Renal cortical epithelial cell (primary cell): ENCODE data around the gene CEP55. TPM values are rescaled to one million over a fixed set of nuclear protein-coding genes. Genes with fewer than 3 reads are reported as not detected.

Experiments used
- DNase-seq: peaks from one replicate; pipeline ENCODE4 v3.0.0-alpha.2; 2011; ENCODE audit warnings: low read depth
- total RNA-seq: library from RNA; depleted of rRNA; stranded (reverse); fragments of >200 nt; gene quantifications from 2 replicates; pipeline ENCODE4 v1.2.3, GENCODE V29; 2014

The CEP55 gene
- total RNA-seq, 1 donor from 2014 or later, result 1.8 TPM

GRCh38 chr10:93566435-93567276 lies 70.2 kb downstream of the CEP55 start, which contains the start of gene FFAR4:
TSS of gene FFAR4 (plus strand) at chr10:93566665. CDS start at chr10:93566721, 56 bp downstream.
- no peak for DNase-seq

DNA sequence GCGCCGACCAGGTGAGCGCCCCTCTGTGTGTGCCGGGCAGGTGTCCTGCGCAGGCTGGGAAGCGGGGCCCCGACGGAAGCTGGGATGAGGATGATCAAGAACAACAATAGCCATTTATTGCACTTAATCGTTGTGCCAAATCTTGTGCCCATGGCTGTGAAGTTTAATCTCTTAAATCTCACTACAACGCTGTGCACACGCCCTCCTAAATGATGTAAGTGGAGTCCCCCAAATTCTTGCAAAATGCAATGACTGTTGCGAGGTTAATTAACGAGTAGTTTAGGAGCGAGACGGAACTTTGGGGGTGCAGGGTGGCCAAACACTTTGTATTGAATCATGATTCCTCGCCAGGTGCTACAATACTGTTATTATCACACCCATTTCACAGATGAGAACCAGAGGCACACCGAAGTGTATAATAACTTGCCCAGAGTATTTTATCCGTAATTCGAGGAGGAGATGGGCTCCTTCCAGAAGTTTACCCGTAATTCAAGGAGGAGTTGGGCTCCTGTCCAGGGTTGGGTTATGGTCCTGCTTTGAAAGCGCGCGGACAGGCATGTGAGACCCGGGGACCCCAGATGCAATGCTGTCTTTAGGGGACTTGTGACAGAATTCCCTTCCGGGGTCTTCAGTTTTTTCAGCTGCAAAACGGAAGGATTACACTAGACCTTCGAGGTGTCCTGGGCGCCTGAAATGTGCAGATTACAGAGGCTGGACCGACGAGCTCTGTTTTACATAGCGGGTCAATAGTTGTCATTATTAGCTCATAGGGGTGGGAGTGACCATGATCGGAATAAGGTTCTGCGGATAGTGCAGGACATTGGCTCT lies 71.1 kb downstream of the CEP55 start:
- DNase-seq, result no peak

GRCh38 chr10:93568105-93568390 lies 71.6 kb downstream of the CEP55 start:
- DNase-seq, result no peak

DNA sequence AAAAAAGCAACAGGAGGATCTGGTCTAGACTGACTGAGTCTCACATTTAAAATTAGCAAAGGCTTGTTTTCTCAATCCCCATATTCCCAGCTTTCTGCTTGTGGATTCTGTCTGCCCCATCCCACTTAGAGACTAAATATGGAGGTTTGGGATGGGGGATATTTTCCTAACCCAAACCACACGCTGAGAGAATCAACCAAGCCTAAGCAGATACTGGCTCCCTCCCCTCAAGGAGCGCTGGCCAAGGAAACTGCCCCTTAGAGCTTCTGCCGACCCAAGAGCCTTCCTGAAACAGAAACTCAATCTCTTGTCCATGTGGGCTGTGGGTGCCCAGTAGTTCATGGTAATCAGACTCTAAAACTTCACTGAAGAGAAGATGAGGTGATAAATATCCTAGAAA lies 74.0 kb downstream of the CEP55 start:
- DNase-seq, result no peak

- DNase-seq, result no peak
These were observed 76.2 kb downstream of the CEP55 start for GRCh38 chr10:93572606-93573005.

- no peak for DNase-seq
These were observed 76.9 kb downstream of the CEP55 start for GRCh38 chr10:93573051-93573909.

- DNase-seq, result no peak
These were observed 77.5 kb downstream of the CEP55 start for GRCh38 chr10:93573924-93574323.

- DNase-seq, result no peak
These were observed 80.5 kb downstream of the CEP55 start for GRCh38 chr10:93576888-93577287.

- DNase-seq, result no peak
These were observed 81.2 kb downstream of the CEP55 start for GRCh38 chr10:93577565-93577964.

Other genes with a start within 250 kb of the CEP55 start
- gene MYOF, start 14.3 kb upstream of the CEP55 start, total RNA-seq, result 268 and 607 TPM in 2 replicates
- not detected in 2 replicates for gene FFAR4, start 70.1 kb downstream of the CEP55 start, total RNA-seq
- 2.1 and 5.8 TPM in 2 replicates for gene RBP4, start 104.6 kb downstream of the CEP55 start, total RNA-seq
- not detected in 2 replicates for gene PDE6C, start 115.9 kb downstream of the CEP55 start, total RNA-seq
- 1.0 and 14.8 TPM in 2 replicates for gene FRA10AC1, start 206.0 kb downstream of the CEP55 start, total RNA-seq